ENCODE measurements around the gene IMP4.
A peak's percentile ranks its signal among the peaks of the same experiment; 100 is the strongest.

IMP4 gene

GRCh38 chr2:130336877-130337734, 5.6 kb upstream of the IMP4 start:
- DNase-seq: peak; percentile 26 to 29

GRCh38 chr2:130337735-130338325, 4.9 kb upstream of the IMP4 start:
- DNase-seq: no peak

GRCh38 chr2:130338793-130339345, 3.8 kb upstream of the IMP4 start:
- DNase-seq: no peak

GRCh38 chr2:130339885-130340745, 2.6 kb upstream of the IMP4 start:
- no peak for DNase-seq

- no peak for DNase-seq
Observed at GRCh38 chr2:130341562-130342019, 1.1 kb upstream of the IMP4 start.

- peak; percentile 76 to 77 for DNase-seq
Observed at GRCh38 chr2:130342020-130342532, 621 bp upstream of the IMP4 start.

GRCh38 chr2:130344578-130344977, 1.9 kb downstream of the IMP4 start:
- no peak for DNase-seq

GRCh38 chr2:130345091-130345490, 2.4 kb downstream of the IMP4 start:
- DNase-seq: no peak

GRCh38 chr2:130345611-130346010, 2.9 kb downstream of the IMP4 start:
- no peak for DNase-seq

GRCh38 chr2:130346041-130346740, 3.5 kb downstream of the IMP4 start:
- DNase-seq: no peak

- DNase-seq: no peak
Observed at GRCh38 chr2:130346741-130347066, 4.0 kb downstream of the IMP4 start.

GRCh38 chr2:130347220-130347925, 4.7 kb downstream of the IMP4 start:
- no peak for DNase-seq

GRCh38 chr2:130349174-130349573, 6.5 kb downstream of the IMP4 start:
- DNase-seq: no peak

GRCh38 chr2:130351711-130352110, 9.0 kb downstream of the IMP4 start:
- DNase-seq: no peak

GRCh38 chr2:130352237-130352636, 9.5 kb downstream of the IMP4 start:
- no peak for DNase-seq

GRCh38 chr2:130353291-130354138, 10.8 kb downstream of the IMP4 start:
- no peak for DNase-seq

GRCh38 chr2:130354139-130354428, 11.4 kb downstream of the IMP4 start:
- no peak for DNase-seq

GRCh38 chr2:130355172-130355577, 12.5 kb downstream of the IMP4 start:
- no peak for DNase-seq

- peak; percentile 34 to 40 for DNase-seq
Observed at GRCh38 chr2:130355578-130356431, 13.1 kb downstream of the IMP4 start, which contains the start of gene PTPN18. TSS of gene PTPN18 (plus strand) at chr2:130356056. CDS start at chr2:130356108, 52 bp downstream.

- DNase-seq: no peak
Observed at GRCh38 chr2:130357864-130358263, 15.2 kb downstream of the IMP4 start.
